HG03280 (cell line): ENCODE measurements around the gene TIMM10B.
"Not testable (repeated sequence)": the region's sequence is repeated elsewhere in the genome, so short reads cannot be mapped to it uniquely, and the experiment has no call there.

Source experiments
- ATAC-seq: cut with Tn5 transposase; IDR thresholded peaks from one replicate; pipeline ENCODE4 v1.9.1; 2021; ENCODE audit warnings: mild to moderate bottlenecking, moderate library complexity; ENCODE audit not compliant: unreplicated experiment

The TIMM10B gene

GRCh38 chr11:6504166-6504565 lies 22.9 kb downstream of the TIMM10B start:
- no peak for ATAC-seq

DNA sequence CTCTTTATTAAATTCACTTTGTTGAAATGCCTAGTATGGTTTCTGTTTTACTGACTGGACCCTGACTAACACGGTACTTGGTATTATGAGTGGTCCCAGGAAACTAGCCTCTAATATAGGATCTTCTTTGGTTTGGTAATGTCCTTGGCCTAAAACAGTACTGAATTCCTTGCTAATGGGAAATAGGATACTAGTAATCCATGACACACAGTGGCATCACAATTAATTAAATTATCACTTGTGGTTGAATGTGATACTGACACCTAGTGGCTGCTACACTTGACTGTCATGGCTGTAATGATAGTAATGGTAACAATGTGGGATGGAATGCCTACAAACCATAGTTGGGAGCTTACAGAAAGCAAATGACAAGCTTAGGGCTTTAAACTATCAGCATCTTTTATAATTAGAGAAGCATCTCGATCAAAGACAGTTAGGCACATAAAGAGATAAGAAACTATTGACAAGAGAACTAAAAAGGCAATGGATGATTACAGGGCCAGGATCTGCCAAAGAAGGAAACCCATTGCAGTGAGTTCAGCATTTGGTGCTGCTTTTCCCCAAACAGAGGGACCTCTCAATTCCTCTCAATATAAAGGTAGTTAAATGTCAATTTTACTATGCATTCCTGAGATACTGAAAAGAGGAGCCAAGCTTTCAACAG lies 24.4 kb downstream of the TIMM10B start:
- ATAC-seq = no peak

- ATAC-seq = no peak
Observed at GRCh38 chr11:6516865-6517264, 35.6 kb downstream of the TIMM10B start.

DNA sequence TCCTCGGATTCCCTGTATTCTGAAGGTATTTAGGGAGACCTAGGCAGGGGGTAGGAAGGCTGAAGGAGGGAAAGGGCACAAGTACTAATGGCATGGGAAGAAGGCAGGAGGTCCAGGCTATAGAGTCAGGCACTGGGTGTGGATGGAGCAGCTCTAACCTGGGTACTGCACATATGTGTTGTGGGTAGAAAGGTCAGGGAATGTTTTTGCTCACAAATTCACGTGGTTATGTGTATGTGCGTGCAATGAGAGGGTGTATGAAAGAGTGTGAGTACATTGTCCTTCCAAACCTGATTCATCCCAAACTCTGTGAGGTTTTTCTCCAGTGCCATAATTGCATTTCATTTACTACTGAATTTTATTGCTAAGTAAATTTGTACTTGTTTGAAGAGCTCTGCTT lies 39.0 kb downstream of the TIMM10B start:
- ATAC-seq = no peak

GRCh38 chr11:6521946-6522345 lies 40.6 kb downstream of the TIMM10B start:
- not testable (repeated sequence) for ATAC-seq

- ATAC-seq = no peak
Observed at GRCh38 chr11:6523253-6523652, 42.0 kb downstream of the TIMM10B start.

DNA sequence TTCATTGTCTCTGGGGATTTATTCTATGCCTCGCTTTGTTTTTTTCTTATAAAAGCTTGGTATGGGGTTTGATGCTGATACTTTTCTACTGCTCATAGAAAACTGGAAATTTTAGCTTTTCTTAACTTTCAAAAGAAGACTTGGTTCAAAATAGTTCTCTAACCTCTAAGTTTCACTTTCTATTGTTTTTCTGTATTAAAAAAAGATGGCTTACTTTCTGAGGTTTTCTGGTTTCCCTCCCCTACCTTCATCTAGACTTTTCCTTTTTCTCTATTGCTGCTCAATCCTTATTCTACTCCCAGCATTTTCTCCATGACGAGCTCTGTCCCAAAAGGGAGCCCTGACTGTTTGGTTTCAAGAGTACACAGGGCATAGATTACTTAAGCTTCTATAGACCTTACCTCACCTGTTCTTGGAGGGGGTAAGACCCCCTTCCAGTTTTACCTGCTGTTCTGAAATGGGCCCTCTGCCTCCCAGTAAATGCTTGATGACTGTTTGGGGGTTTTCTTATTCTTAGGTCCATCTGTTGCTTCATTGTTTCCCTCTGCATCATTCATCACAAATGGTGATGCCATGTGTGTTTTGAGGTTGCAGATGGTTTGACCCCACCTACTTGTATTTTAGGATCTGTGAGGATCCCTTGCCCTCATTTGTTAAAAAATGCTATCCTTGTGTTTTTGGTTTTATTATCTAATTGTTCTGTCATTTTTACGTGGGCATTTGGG lies 45.3 kb downstream of the TIMM10B start:
- ATAC-seq = no peak

DNA sequence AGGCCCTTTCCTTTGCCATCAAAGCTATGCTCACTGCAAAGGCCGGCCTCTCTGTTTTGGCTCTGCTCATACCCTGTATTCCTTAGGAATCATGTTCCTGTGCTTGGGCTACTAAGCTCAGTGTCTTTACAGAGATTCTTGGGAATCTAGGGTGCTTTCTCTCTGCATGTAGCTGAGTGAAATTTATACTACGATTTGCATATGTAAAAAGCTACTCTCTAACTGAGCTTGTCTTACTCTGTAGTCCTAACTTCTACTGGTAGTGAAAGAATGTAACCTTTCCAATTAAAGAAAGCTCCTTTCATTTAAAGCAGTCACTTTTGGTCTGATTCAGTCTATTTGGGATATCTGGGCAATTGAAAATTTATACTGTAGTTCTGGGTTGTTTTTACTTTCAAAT lies 48.0 kb downstream of the TIMM10B start:
- ATAC-seq = no peak

- no peak for ATAC-seq
Observed at GRCh38 chr11:6530848-6531247, 49.5 kb downstream of the TIMM10B start.

GRCh38 chr11:6531267-6531752 lies 50.0 kb downstream of the TIMM10B start:
- ATAC-seq = peak; percentile 58
